IMR-90 (cell line): ENCODE data around the gene PDE4B. TPM values are rescaled to one million over a fixed set of nuclear protein-coding genes. Genes with fewer than 3 reads are reported as not detected.

ENCODE experiments used
- ATAC-seq: fragments of 200-7000 bp; cut with Tn5 transposase; 2 replicates; pipeline ENCODE4 v1.9.1; 2020; ENCODE audit warnings: low read depth, mild to moderate bottlenecking, moderate library complexity
- BruUV-seq: library from RNA; stranded (reverse); fragments of 400-500 nt; replicated peaks from 2 replicates; lab custom pipeline; 2021; lab: Mats Ljungman, UMichigan
- CTCF ChIA-PET: fragments of 300-600 bp; formaldehyde crosslinking; extraction: SDS; loops from one replicate; lab custom pipeline; 2021; ENCODE audit warnings: antibody characterized with exemption; lab: Yijun Ruan, JAX
- POLR2A ChIA-PET: fragments of 300-600 bp; sonication (Branson Sonifier 250); formaldehyde crosslinking; loops from one replicate; lab custom pipeline; 2022; ENCODE audit warnings: antibody characterized with exemption; ENCODE audit not compliant: unreplicated experiment; lab: Charles Lee
- DNase-seq: peaks from one replicate; pipeline ENCODE4 v3.0.0; 2013
- H2AFZ ChIP-seq: replicated peaks from 2 replicates; pipeline ENCODE3; 2013; ENCODE audit warnings: low read length, mild to moderate bottlenecking; ENCODE audit not compliant: poor library complexity
- H2AK5ac ChIP-seq: 2 replicates; pipeline ENCODE4 v1.6.1; 2013; ENCODE audit warnings: low read depth, low read length, inconsistent platforms
- H2AK9ac ChIP-seq: replicated peaks from 2 replicates; pipeline ENCODE3; 2013; ENCODE audit warnings: mild to moderate bottlenecking, low read depth, low read length, moderate library complexity; ENCODE audit not compliant: poor library complexity
- H2BK120ac ChIP-seq: 2 replicates; pipeline ENCODE4 v1.6.1; 2013; ENCODE audit warnings: low read depth, low read length, inconsistent platforms
- H2BK15ac ChIP-seq: 3 replicates; pipeline ENCODE4 v1.6.1; 2013; ENCODE audit warnings: low read depth, low read length, inconsistent platforms
- H2BK20ac ChIP-seq: 2 replicates; pipeline ENCODE4 v1.6.1; 2013; ENCODE audit warnings: low read depth, mild to moderate bottlenecking, inconsistent platforms, low read length, moderate library complexity
- H2BK5ac ChIP-seq: 2 replicates; pipeline ENCODE4 v1.6.1; 2013; ENCODE audit warnings: mild to moderate bottlenecking, low read depth, low read length, inconsistent platforms; ENCODE audit not compliant: poor library complexity, severe bottlenecking
- H3K14ac ChIP-seq: replicated peaks from 2 replicates; pipeline ENCODE4 v1.6.1; 2013; ENCODE audit warnings: low read depth, low read length, inconsistent platforms
- H3K18ac ChIP-seq: 2 replicates; pipeline ENCODE4 v1.6.1; 2013; ENCODE audit warnings: low read depth, low read length, control low read depth
- H3K23ac ChIP-seq: 2 replicates; pipeline ENCODE4 v1.6.1; 2013; ENCODE audit warnings: low read depth, low read length, inconsistent platforms
- H3K27ac ChIP-seq: 2 replicates; pipeline ENCODE4 v1.5.1; 2013; ENCODE audit warnings: mild to moderate bottlenecking, control low read depth, low read length; ENCODE audit not compliant: insufficient read depth
- H3K27me3 ChIP-seq: 2 replicates; pipeline ENCODE4 v1.6.1; 2013; ENCODE audit warnings: low read length; ENCODE audit not compliant: control insufficient read depth, insufficient read depth
- H3K36me3 ChIP-seq: 2 replicates; pipeline ENCODE4 v1.6.1; 2013; ENCODE audit warnings: low read length, mixed read lengths; ENCODE audit not compliant: control insufficient read depth, insufficient read depth
- H3K4ac ChIP-seq: 2 replicates; pipeline ENCODE4 v1.6.1; 2013; ENCODE audit warnings: low read depth, low read length, inconsistent platforms
- H3K4me1 ChIP-seq: 2 replicates; pipeline ENCODE4 v1.6.1; 2013; ENCODE audit warnings: low read length, mixed read lengths; ENCODE audit not compliant: control insufficient read depth, insufficient read depth
- H3K4me2 ChIP-seq: 2 replicates; pipeline ENCODE4 v1.6.1; 2013; ENCODE audit warnings: low read depth, mild to moderate bottlenecking, control low read depth, low read length, moderate library complexity
- H3K4me3 ChIP-seq: 2 replicates; pipeline ENCODE4 v1.5.1; 2013; ENCODE audit warnings: low read depth, mild to moderate bottlenecking, control low read depth, low read length, moderate library complexity; ENCODE audit not compliant: insufficient read depth
- H3K56ac ChIP-seq: 2 replicates; pipeline ENCODE4 v1.6.1; 2013; ENCODE audit warnings: low read length, inconsistent platforms; ENCODE audit not compliant: insufficient read depth; ENCODE audit errors: extremely low read depth
- H3K79me1 ChIP-seq, 2 experiments: 2 replicates each; pipeline ENCODE4 v1.6.1; 2013; ENCODE audit warnings: low read length in 2 of 2, inconsistent platforms in 1 of 2, low read depth in 1 of 2
- H3K9ac ChIP-seq: 2 replicates; pipeline ENCODE4 v1.6.1; 2013; ENCODE audit warnings: low read depth, low read length, control low read depth
- H3K9me1 ChIP-seq: 2 replicates; pipeline ENCODE4 v1.6.1; 2013; ENCODE audit warnings: low read length, inconsistent platforms; ENCODE audit not compliant: insufficient read depth
- H3K9me3 ChIP-seq: 2 replicates; pipeline ENCODE4 v1.6.1; 2013; ENCODE audit warnings: low read length; ENCODE audit not compliant: control insufficient read depth, insufficient read depth
- H4K20me1 ChIP-seq: 2 replicates; pipeline ENCODE4 v1.6.1; 2013; ENCODE audit warnings: low read length, inconsistent platforms; ENCODE audit not compliant: insufficient read depth
- H4K5ac ChIP-seq: 2 replicates; pipeline ENCODE4 v1.6.1; 2013; ENCODE audit warnings: mild to moderate bottlenecking, low read depth, low read length, control low read depth
- H4K8ac ChIP-seq, 2 experiments: 2 replicates each; pipeline ENCODE4 v1.6.1; 2013; ENCODE audit warnings: low read depth in 2 of 2, low read length in 2 of 2, control low read depth in 1 of 2, inconsistent platforms in 1 of 2
- H4K91ac ChIP-seq: 2 replicates; pipeline ENCODE4 v1.6.1; 2013; ENCODE audit warnings: low read depth, low read length, inconsistent platforms; ENCODE audit not compliant: insufficient read depth
- BHLHE40 ChIP-seq: fragments of 150-350 bp; IDR thresholded peaks from 2 replicates; pipeline ENCODE4 v1.6.1; 2016; ENCODE audit warnings: mild to moderate bottlenecking, low read depth, low read length
- CEBPB ChIP-seq: IDR thresholded peaks from 2 replicates; pipeline ENCODE4 v1.6.1; 2012; ENCODE audit warnings: low read depth, low read length, improper control_type of control experiment
- CHD1 ChIP-seq: IDR thresholded peaks from 2 replicates; pipeline ENCODE4 v1.6.1; 2012; ENCODE audit warnings: low read depth, low read length, improper control_type of control experiment
- CTCF ChIP-seq: conservative IDR thresholded peaks from 2 replicates; pipeline ENCODE4 v1.5.1; 2012; ENCODE audit warnings: mild to moderate bottlenecking, low read depth, low read length, improper control_type of control experiment
- ELK1 ChIP-seq: fragments of 150-350 bp; IDR thresholded peaks from 2 replicates; pipeline ENCODE4 v1.6.1; 2016; ENCODE audit warnings: low read depth, mild to moderate bottlenecking, low read length, moderate library complexity, borderline replicate concordance
- FOS ChIP-seq: fragments of 150-350 bp; IDR thresholded peaks from 2 replicates; pipeline ENCODE4 v1.6.1; 2016; ENCODE audit warnings: low read depth, low read length
- MAFK ChIP-seq: IDR thresholded peaks from 2 replicates; pipeline ENCODE4 v1.6.1; 2012; ENCODE audit warnings: low read depth, low read length, improper control_type of control experiment
- MAZ ChIP-seq: IDR thresholded peaks from 2 replicates; pipeline ENCODE4 v1.6.1; 2012; ENCODE audit warnings: low read depth, mild to moderate bottlenecking, low read length, improper control_type of control experiment, moderate library complexity, borderline replicate concordance
- MXI1 ChIP-seq: IDR thresholded peaks from 2 replicates; pipeline ENCODE4 v1.6.1; 2012; ENCODE audit warnings: low read depth, mild to moderate bottlenecking, low read length, moderate library complexity, borderline replicate concordance
- NFE2L2 ChIP-seq: fragments of 150-350 bp; IDR thresholded peaks from 2 replicates; pipeline ENCODE4 v1.6.1; 2016; ENCODE audit warnings: low read depth, mild to moderate bottlenecking, low read length
- POLR2A ChIP-seq: IDR thresholded peaks from 2 replicates; pipeline ENCODE4 v1.6.1; 2012; ENCODE audit warnings: mild to moderate bottlenecking, low read depth, low read length
- RAD21 ChIP-seq: IDR thresholded peaks from 2 replicates; pipeline ENCODE4 v1.6.1; 2012; ENCODE audit warnings: low read length, improper control_type of control experiment
- RCOR1 ChIP-seq: IDR thresholded peaks from 2 replicates; pipeline ENCODE4 v1.6.1; 2012; ENCODE audit warnings: mild to moderate bottlenecking, low read length, improper control_type of control experiment; ENCODE audit not compliant: insufficient replicate concordance
- RFX5 ChIP-seq: IDR thresholded peaks from 2 replicates; pipeline ENCODE4 v1.8.0; 2012; ENCODE audit warnings: low read depth, mild to moderate bottlenecking, low read length, moderate library complexity
- SMC3 ChIP-seq: fragments of 150-350 bp; IDR thresholded peaks from 2 replicates; pipeline ENCODE4 v1.6.1; 2016; ENCODE audit warnings: low read depth, mild to moderate bottlenecking, antibody characterized with exemption, low read length, moderate library complexity
- dilution Hi-C: fragments of 300-500 bp; cut with HindIII; formaldehyde crosslinking; loops from one replicate; pipeline ENCODE4 v1.14.3; 2018; ENCODE audit warnings: low sequenced_read_pairs; ENCODE audit not compliant: unreplicated experiment
- in situ Hi-C: fragments of 300-500 bp; cut with MboI; formaldehyde crosslinking; loops from 3 replicates; pipeline ENCODE4 v1.14.3; 2019; ENCODE audit warnings: low sequenced_read_pairs, inconsistent platforms, mixed read lengths
- intact Hi-C: fragments of 100-400 bp; cut with micrococcal nuclease; formaldehyde crosslinking; loops from 2 replicates; pipeline ENCODE4 v1.10.0; 2022
- polyA plus RNA-seq, 3 experiments: library from polyadenylated mRNA; depleted of rRNA; stranded (reverse); fragments of >200 nt; gene quantifications; 2 replicates each; pipeline ENCODE4 v1.2.3, GENCODE V29; 2012; ENCODE audit warnings: low replicate concordance in 1 of 3
- total RNA-seq: library from RNA; depleted of rRNA; stranded (reverse); fragments of >200 nt; gene quantifications from 2 replicates; pipeline ENCODE4 v1.2.3, GENCODE V29; 2012
- TF ChIP-seq, protein P1 (sequence below): fragments of 150-350 bp; IDR thresholded peaks from 2 replicates; pipeline ENCODE4 v1.6.1; 2017; ENCODE audit warnings: mild to moderate bottlenecking, antibody characterized with exemption, low read length, low read depth

Gene PDE4B
- total and polyA plus RNA-seq, 2 of the 4 experiments (the other 2 are of a cell fraction): 5.8 to 21.3 TPM

DNA sequence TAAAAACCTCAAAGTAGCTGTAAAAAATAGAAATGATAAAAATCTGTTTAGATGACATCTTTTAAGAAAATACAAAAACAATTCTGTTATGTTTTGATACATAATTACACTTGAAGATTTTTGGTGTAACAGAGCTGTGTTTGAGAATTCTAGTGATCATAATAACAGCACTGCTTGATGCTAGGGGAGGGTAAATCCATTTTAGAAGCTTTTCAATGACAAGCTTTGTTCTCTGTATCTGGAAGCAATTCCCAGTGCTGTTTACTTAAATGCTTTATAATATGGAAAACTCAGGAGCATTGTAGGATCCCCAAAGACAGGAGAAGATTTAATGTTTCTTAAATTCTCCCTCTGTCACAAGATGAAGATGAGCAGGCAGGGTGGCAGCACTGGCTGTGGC, 359.3 kb downstream of the PDE4B start:
- H2BK120ac ChIP-seq: no peak overlapping the region
- no peaks in the 10 kb centered on the region for H3K4me1 ChIP-seq
- intact Hi-C loops: no loop called here
- ChIA-PET POLR2A (no interaction called here), CTCF (no interaction called here)
- DNase-seq (no peak), ATAC-seq (no peak)
- in situ Hi-C loops: no loop called here
- no peak overlapping the region for H3K9ac ChIP-seq
- no peak overlapping the region for H2AK9ac ChIP-seq
- no peak overlapping the region for H3K14ac ChIP-seq
- no peak overlapping the region for H4K5ac ChIP-seq
- H3K4me2 ChIP-seq: no peak overlapping the region
- no peak overlapping the region for H2AK5ac ChIP-seq
- no TSS peak for BruUV-seq
- no peak overlapping the region for H2AFZ ChIP-seq
- H4K91ac ChIP-seq: no peak overlapping the region
- dilution Hi-C loops: no loop called here
- no peaks in the 10 kb centered on the region for H3K79me1 ChIP-seq
- no peaks in the 10 kb centered on the region for H3K9me3 ChIP-seq
- no peak overlapping the region for H3K56ac ChIP-seq
- H3K9me1 ChIP-seq: no peaks in the 10 kb centered on the region
- TF ChIP-seq, protein P1, sequence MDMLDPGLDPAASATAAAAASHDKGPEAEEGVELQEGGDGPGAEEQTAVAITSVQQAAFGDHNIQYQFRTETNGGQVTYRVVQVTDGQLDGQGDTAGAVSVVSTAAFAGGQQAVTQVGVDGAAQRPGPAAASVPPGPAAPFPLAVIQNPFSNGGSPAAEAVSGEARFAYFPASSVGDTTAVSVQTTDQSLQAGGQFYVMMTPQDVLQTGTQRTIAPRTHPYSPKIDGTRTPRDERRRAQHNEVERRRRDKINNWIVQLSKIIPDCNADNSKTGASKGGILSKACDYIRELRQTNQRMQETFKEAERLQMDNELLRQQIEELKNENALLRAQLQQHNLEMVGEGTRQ: no peak
- TF ChIP-seq NFE2L2 (no peak), POLR2A (no peak), RAD21 (no peak), CTCF (no peak), CEBPB (no peak), RFX5 (no peak), FOS (no peak), RCOR1 (no peak), MAFK (no peak), ELK1 (no peak), MXI1 (no peak), MAZ (no peak), BHLHE40 (no peak), CHD1 (no peak), SMC3 (no peak)
- no peak overlapping the region for H3K4me3 ChIP-seq
- H3K23ac ChIP-seq: no peak overlapping the region
- H2BK15ac ChIP-seq: no peak overlapping the region
- no peak overlapping the region for H2BK5ac ChIP-seq
- H3K36me3 ChIP-seq: no peaks in the 10 kb centered on the region
- H4K8ac ChIP-seq: no peak overlapping the region
- no peak overlapping the region for H3K18ac ChIP-seq
- no peak overlapping the region for H3K27ac ChIP-seq
- H2BK20ac ChIP-seq: no peak overlapping the region
- H4K20me1 ChIP-seq: no peaks in the 10 kb centered on the region
- H3K4ac ChIP-seq: no peak overlapping the region
- H3K27me3 ChIP-seq: no peaks in the 10 kb centered on the region
